ENCODE data around the gene MTA3. TPM values are rescaled to one million over a fixed set of nuclear protein-coding genes. Genes with fewer than 3 reads are reported as not detected.

MTA3 gene
- total RNA-seq, 6 experiments from 2014 or later, result 6.3 to 13.0 (median 11.4) TPM

- H3K27me3 ChIP-seq, result no peaks in the 10 kb centered on the region
- no peak for TF ChIP-seq CTCF (IDR thresholded peaks at IDR 0.05)
- no peak for TF ChIP-seq POLR2A (IDR thresholded peaks at IDR 0.05)
- peaks cover 0 to 21% (median 0%) of the 10 kb centered on the region in 4 donors for H3K36me3 ChIP-seq
- no peak overlapping the region for H3K4me3 ChIP-seq
- ATAC-seq, result peak in 2 of 4 donors; percentile 20 to 78
- WGBS (ENCODE audit: insufficient coverage, low coverage, low lambda C conversion rate, missing lambda C conversion rate), result 100% methylated on average over 1 of the region's 3 CpGs
- no peaks in the 10 kb centered on the region for H3K9me3 ChIP-seq
- H3K4me1 ChIP-seq, result peaks cover 0 to 2% (median 0%) of the 10 kb centered on the region in 4 donors
- H3K27ac ChIP-seq, result no peak overlapping the region
- intact Hi-C loops (cut with DNase I), result no loop called here
- DNase-seq, result no peak
These were observed 209.7 kb downstream of the MTA3 start for GRCh38 chr2:42777883-42778805.

DNA sequence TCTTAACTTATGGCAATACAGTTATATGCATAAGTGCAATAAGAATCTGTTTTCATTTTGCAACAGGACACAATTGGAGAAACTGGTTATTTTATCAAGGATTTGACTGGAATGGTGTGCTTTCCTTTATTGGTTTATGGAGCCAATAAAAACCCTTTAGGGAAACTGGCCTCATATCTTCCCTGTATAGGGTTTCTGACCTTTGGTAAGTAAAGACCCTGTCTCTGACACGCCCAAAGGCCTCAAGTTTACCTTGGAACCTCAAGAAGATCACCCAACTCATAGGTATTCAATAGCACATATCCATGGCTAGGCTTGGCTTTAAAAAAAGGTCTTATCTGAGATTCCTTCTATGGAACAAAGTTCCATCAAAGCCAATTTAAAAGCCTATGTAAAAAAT lies 212.7 kb downstream of the MTA3 start:
- Histone ChIP-seq H3K4me1 (peaks cover 0 to 27% (median 12%) of the 10 kb centered on the region in 4 donors), H3K9me3 (no peaks in the 10 kb centered on the region), H3K27ac (no peak overlapping the region), H3K27me3 (no peaks in the 10 kb centered on the region), H3K36me3 (peaks cover 0 to 26% (median 0%) of the 10 kb centered on the region in 4 donors), H3K4me3 (no peak overlapping the region)
- TF ChIP-seq CTCF (IDR thresholded peaks at IDR 0.05), result no peak
- TF ChIP-seq POLR2A (IDR thresholded peaks at IDR 0.05), result no peak
- ATAC-seq (no peak), DNase-seq (no peak)
- WGBS (ENCODE audit: insufficient coverage, low coverage, low lambda C conversion rate, missing lambda C conversion rate), result 100% methylated on average over 1 of the region's 1 CpG
- intact Hi-C loops (cut with DNase I), result no loop called here

- Histone ChIP-seq H3K36me3 (peaks cover 0 to 26% (median 0%) of the 10 kb centered on the region in 4 donors), H3K27ac (peak overlapping the region in 1 of 3 donors; percentile 33), H3K4me3 (no peak overlapping the region), H3K27me3 (no peaks in the 10 kb centered on the region), H3K4me1 (peaks cover 0 to 48% (median 20%) of the 10 kb centered on the region in 4 donors), H3K9me3 (no peaks in the 10 kb centered on the region)
- intact Hi-C loops (cut with DNase I), result no loop called here
- ATAC-seq (no peak), DNase-seq (no peak)
- no peak for TF ChIP-seq POLR2A (IDR thresholded peaks at IDR 0.05)
- no peak for TF ChIP-seq CTCF (IDR thresholded peaks at IDR 0.05)
- WGBS (ENCODE audit: insufficient coverage, low coverage, low lambda C conversion rate, missing lambda C conversion rate), result 0% methylated on average over 1 of the region's 9 CpGs
These were observed 215.1 kb downstream of the MTA3 start for GRCh38 chr2:42783511-42783910.

DNA sequence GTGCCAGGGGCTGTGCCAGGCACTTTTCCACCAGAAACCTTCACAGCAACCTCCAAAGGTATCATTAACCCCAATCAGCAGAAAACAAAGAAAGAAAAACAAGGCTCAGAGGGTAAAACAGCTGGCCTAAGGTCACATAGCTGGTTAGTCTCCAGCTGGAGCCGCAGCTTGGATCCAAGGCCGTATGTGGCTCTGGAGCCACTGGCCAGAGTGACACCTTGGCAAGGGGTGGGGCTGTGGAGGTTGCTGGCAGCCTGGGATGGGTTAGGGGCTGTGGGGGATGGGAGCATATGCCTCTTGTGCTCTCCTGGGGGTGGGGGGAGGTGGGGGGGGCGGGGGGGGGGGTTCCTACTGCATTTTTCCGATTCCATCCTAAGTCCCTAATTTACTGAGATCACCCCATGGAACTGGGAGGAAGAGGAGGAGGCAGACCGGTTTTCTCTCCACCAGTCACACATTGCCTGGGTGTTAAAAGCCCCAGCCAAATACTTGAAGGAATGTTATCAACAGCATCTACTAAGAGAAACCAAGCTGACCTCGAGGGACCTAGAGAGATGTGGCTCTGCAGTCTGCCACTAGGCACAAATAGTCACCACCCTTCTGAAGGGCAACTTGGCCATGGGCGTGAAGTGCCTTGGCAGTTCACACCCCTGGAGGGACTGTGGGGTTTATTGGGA lies 215.9 kb downstream of the MTA3 start:
- WGBS (ENCODE audit: insufficient coverage, low coverage, low lambda C conversion rate, missing lambda C conversion rate), result 48% methylated on average over 4 of the region's 7 CpGs

More for the DNA sequence above, 215.9 kb downstream of the MTA3 start:
- Histone ChIP-seq H3K27ac (peak overlapping the region in 1 of 3 donors; percentile 33), H3K4me3 (no peak overlapping the region), H3K36me3 (peaks cover 0 to 24% (median 0%) of the 10 kb centered on the region in 4 donors), H3K27me3 (no peaks in the 10 kb centered on the region), H3K9me3 (no peaks in the 10 kb centered on the region), H3K4me1 (peaks cover 0 to 56% (median 24%) of the 10 kb centered on the region in 4 donors)
- DNase-seq (peak in 2 of 3 donors; percentile 76 to 79), ATAC-seq (peak in 3 of 4 donors; percentile 8 to 16 (median 12))
- intact Hi-C loops (cut with DNase I), result no loop called here
- TF ChIP-seq CTCF (IDR thresholded peaks at IDR 0.05) (no peak), POLR2A (IDR thresholded peaks at IDR 0.05) (no peak)
